IMR-90 (cell line): ENCODE results near the gene ZC3H4. TPM values are rescaled to one million over a fixed set of nuclear protein-coding genes. Genes with fewer than 3 reads are reported as not detected.

Experiments used
- ATAC-seq: fragments of 200-7000 bp; cut with Tn5 transposase; 2 replicates; pipeline ENCODE4 v1.9.1; 2020; ENCODE audit warnings: low read depth, mild to moderate bottlenecking, moderate library complexity
- BruUV-seq: library from RNA; stranded (reverse); fragments of 400-500 nt; replicated peaks from 2 replicates; lab custom pipeline; 2021; lab: Mats Ljungman, UMichigan
- CTCF ChIA-PET: fragments of 300-600 bp; formaldehyde crosslinking; extraction: SDS; loops from one replicate; lab custom pipeline; 2021; ENCODE audit warnings: antibody characterized with exemption; lab: Yijun Ruan, JAX
- POLR2A ChIA-PET: fragments of 300-600 bp; sonication (Branson Sonifier 250); formaldehyde crosslinking; loops from one replicate; lab custom pipeline; 2022; ENCODE audit warnings: antibody characterized with exemption; ENCODE audit not compliant: unreplicated experiment; lab: Charles Lee
- DNase-seq: peaks from one replicate; pipeline ENCODE4 v3.0.0; 2013
- H2AFZ ChIP-seq: replicated peaks from 2 replicates; pipeline ENCODE3; 2013; ENCODE audit warnings: low read length, mild to moderate bottlenecking; ENCODE audit not compliant: poor library complexity
- H2AK5ac ChIP-seq: 2 replicates; pipeline ENCODE4 v1.6.1; 2013; ENCODE audit warnings: low read depth, low read length, inconsistent platforms
- H2AK9ac ChIP-seq: replicated peaks from 2 replicates; pipeline ENCODE3; 2013; ENCODE audit warnings: mild to moderate bottlenecking, low read depth, low read length, moderate library complexity; ENCODE audit not compliant: poor library complexity
- H2BK120ac ChIP-seq: 2 replicates; pipeline ENCODE4 v1.6.1; 2013; ENCODE audit warnings: low read depth, low read length, inconsistent platforms
- H2BK15ac ChIP-seq: 3 replicates; pipeline ENCODE4 v1.6.1; 2013; ENCODE audit warnings: low read depth, low read length, inconsistent platforms
- H2BK20ac ChIP-seq: 2 replicates; pipeline ENCODE4 v1.6.1; 2013; ENCODE audit warnings: low read depth, mild to moderate bottlenecking, inconsistent platforms, low read length, moderate library complexity
- H2BK5ac ChIP-seq: 2 replicates; pipeline ENCODE4 v1.6.1; 2013; ENCODE audit warnings: mild to moderate bottlenecking, low read depth, low read length, inconsistent platforms; ENCODE audit not compliant: poor library complexity, severe bottlenecking
- H3K14ac ChIP-seq: replicated peaks from 2 replicates; pipeline ENCODE4 v1.6.1; 2013; ENCODE audit warnings: low read depth, low read length, inconsistent platforms
- H3K18ac ChIP-seq: 2 replicates; pipeline ENCODE4 v1.6.1; 2013; ENCODE audit warnings: low read depth, low read length, control low read depth
- H3K23ac ChIP-seq: 2 replicates; pipeline ENCODE4 v1.6.1; 2013; ENCODE audit warnings: low read depth, low read length, inconsistent platforms
- H3K27ac ChIP-seq: 2 replicates; pipeline ENCODE4 v1.5.1; 2013; ENCODE audit warnings: mild to moderate bottlenecking, control low read depth, low read length; ENCODE audit not compliant: insufficient read depth
- H3K27me3 ChIP-seq: 2 replicates; pipeline ENCODE4 v1.6.1; 2013; ENCODE audit warnings: low read length; ENCODE audit not compliant: control insufficient read depth, insufficient read depth
- H3K36me3 ChIP-seq: 2 replicates; pipeline ENCODE4 v1.6.1; 2013; ENCODE audit warnings: low read length, mixed read lengths; ENCODE audit not compliant: control insufficient read depth, insufficient read depth
- H3K4ac ChIP-seq: 2 replicates; pipeline ENCODE4 v1.6.1; 2013; ENCODE audit warnings: low read depth, low read length, inconsistent platforms
- H3K4me1 ChIP-seq: 2 replicates; pipeline ENCODE4 v1.6.1; 2013; ENCODE audit warnings: low read length, mixed read lengths; ENCODE audit not compliant: control insufficient read depth, insufficient read depth
- H3K4me2 ChIP-seq: 2 replicates; pipeline ENCODE4 v1.6.1; 2013; ENCODE audit warnings: low read depth, mild to moderate bottlenecking, control low read depth, low read length, moderate library complexity
- H3K4me3 ChIP-seq: 2 replicates; pipeline ENCODE4 v1.5.1; 2013; ENCODE audit warnings: low read depth, mild to moderate bottlenecking, control low read depth, low read length, moderate library complexity; ENCODE audit not compliant: insufficient read depth
- H3K56ac ChIP-seq: 2 replicates; pipeline ENCODE4 v1.6.1; 2013; ENCODE audit warnings: low read length, inconsistent platforms; ENCODE audit not compliant: insufficient read depth; ENCODE audit errors: extremely low read depth
- H3K79me1 ChIP-seq, 2 experiments: 2 replicates each; pipeline ENCODE4 v1.6.1; 2013; ENCODE audit warnings: low read length in 2 of 2, inconsistent platforms in 1 of 2, low read depth in 1 of 2
- H3K9ac ChIP-seq: 2 replicates; pipeline ENCODE4 v1.6.1; 2013; ENCODE audit warnings: low read depth, low read length, control low read depth
- H3K9me1 ChIP-seq: 2 replicates; pipeline ENCODE4 v1.6.1; 2013; ENCODE audit warnings: low read length, inconsistent platforms; ENCODE audit not compliant: insufficient read depth
- H3K9me3 ChIP-seq: 2 replicates; pipeline ENCODE4 v1.6.1; 2013; ENCODE audit warnings: low read length; ENCODE audit not compliant: control insufficient read depth, insufficient read depth
- H4K20me1 ChIP-seq: 2 replicates; pipeline ENCODE4 v1.6.1; 2013; ENCODE audit warnings: low read length, inconsistent platforms; ENCODE audit not compliant: insufficient read depth
- H4K5ac ChIP-seq: 2 replicates; pipeline ENCODE4 v1.6.1; 2013; ENCODE audit warnings: mild to moderate bottlenecking, low read depth, low read length, control low read depth
- H4K8ac ChIP-seq, 2 experiments: 2 replicates each; pipeline ENCODE4 v1.6.1; 2013; ENCODE audit warnings: low read depth in 2 of 2, low read length in 2 of 2, control low read depth in 1 of 2, inconsistent platforms in 1 of 2
- H4K91ac ChIP-seq: 2 replicates; pipeline ENCODE4 v1.6.1; 2013; ENCODE audit warnings: low read depth, low read length, inconsistent platforms; ENCODE audit not compliant: insufficient read depth
- MAFK ChIP-seq: IDR thresholded peaks from 2 replicates; pipeline ENCODE4 v1.6.1; 2012; ENCODE audit warnings: low read depth, low read length, improper control_type of control experiment
- MXI1 ChIP-seq: IDR thresholded peaks from 2 replicates; pipeline ENCODE4 v1.6.1; 2012; ENCODE audit warnings: low read depth, mild to moderate bottlenecking, low read length, moderate library complexity, borderline replicate concordance
- POLR2A ChIP-seq: IDR thresholded peaks from 2 replicates; pipeline ENCODE4 v1.6.1; 2012; ENCODE audit warnings: mild to moderate bottlenecking, low read depth, low read length
- WGBS, 2 experiments: methylation state at CpG; one replicate each; pipeline versions ENCODE4 v1.1.5 to v1.1.7; 2013; ENCODE audit warnings: missing lambda C conversion rate in 2 of 2; ENCODE audit not compliant: insufficient read length in 1 of 2; ENCODE audit errors: extremely low coverage in 2 of 2; 5-methylcytosine and 5-hydroxymethylcytosine counted together
- dilution Hi-C: fragments of 300-500 bp; cut with HindIII; formaldehyde crosslinking; loops from one replicate; pipeline ENCODE4 v1.14.3; 2018; ENCODE audit warnings: low sequenced_read_pairs; ENCODE audit not compliant: unreplicated experiment
- in situ Hi-C: fragments of 300-500 bp; cut with MboI; formaldehyde crosslinking; loops from 3 replicates; pipeline ENCODE4 v1.14.3; 2019; ENCODE audit warnings: low sequenced_read_pairs, inconsistent platforms, mixed read lengths
- intact Hi-C: fragments of 100-400 bp; cut with micrococcal nuclease; formaldehyde crosslinking; loops from 2 replicates; pipeline ENCODE4 v1.10.0; 2022
- polyA plus RNA-seq, 3 experiments: library from polyadenylated mRNA; depleted of rRNA; stranded (reverse); fragments of >200 nt; gene quantifications; 2 replicates each; pipeline ENCODE4 v1.2.3, GENCODE V29; 2012; ENCODE audit warnings: low replicate concordance in 1 of 3
- total RNA-seq: library from RNA; depleted of rRNA; stranded (reverse); fragments of >200 nt; gene quantifications from 2 replicates; pipeline ENCODE4 v1.2.3, GENCODE V29; 2012

Gene ZC3H4
- total and polyA plus RNA-seq, 2 of the 4 experiments (the other 2 are of a cell fraction) = 3.9 to 8.9 TPM

- no peaks in the 10 kb centered on the region for H3K27me3 ChIP-seq
- no peak overlapping the region for H3K4me2 ChIP-seq
- H3K23ac ChIP-seq = no peak overlapping the region
- no peak overlapping the region for H3K4ac ChIP-seq
- dilution Hi-C loops (no loop called here), intact Hi-C loops (no loop called here), in situ Hi-C loops (no loop called here)
- ChIA-PET POLR2A (no interaction called here), CTCF (no interaction called here)
- peaks cover 4 to 45% of the 10 kb centered on the region in 2 experiments; a peak in 3 of 4 replicates for H3K79me1 ChIP-seq
- no peak overlapping the region for H4K5ac ChIP-seq
- BruUV-seq = no TSS peak
- no peak overlapping the region for H3K14ac ChIP-seq
- no peak overlapping the region for H4K91ac ChIP-seq
- H3K9me1 ChIP-seq = peaks cover 7% of the 10 kb centered on the region; the same call in 1 of the 2 replicates
- H3K36me3 ChIP-seq = peaks cover 68% of the 10 kb centered on the region
- no peak overlapping the region for H2AFZ ChIP-seq
- peaks cover 12% of the 10 kb centered on the region for H4K20me1 ChIP-seq
- no peak overlapping the region for H3K4me3 ChIP-seq
- TF ChIP-seq POLR2A (no peak), MAFK (no peak), MXI1 (no peak)
- no peak overlapping the region for H2BK20ac ChIP-seq
- H2BK120ac ChIP-seq = no peak overlapping the region
- no peak overlapping the region for H3K9ac ChIP-seq
- ATAC-seq = no peak
- 93% methylated on average over 22 of the region's 36 CpGs; no CpG with 5 or more reads in 1 of the 2 experiments for WGBS, 2 experiments
- H2BK5ac ChIP-seq = no peak overlapping the region
- H2AK5ac ChIP-seq = no peak overlapping the region
- H2AK9ac ChIP-seq = no peak overlapping the region
- no peak overlapping the region for H3K18ac ChIP-seq
- no peaks in the 10 kb centered on the region for H3K9me3 ChIP-seq
- no peak overlapping the region for H3K27ac ChIP-seq
- no peak overlapping the region for H2BK15ac ChIP-seq
- H3K4me1 ChIP-seq = no peaks in the 10 kb centered on the region
- H4K8ac ChIP-seq = no peak overlapping the region
- H3K56ac ChIP-seq = no peak overlapping the region
- no peak for DNase-seq
These were observed 46.2 kb downstream of the ZC3H4 start for GRCh38 chr19:47067215-47067847.
